ENCODE results near the gene TMEM26. TPM values are rescaled to one million over a fixed set of nuclear protein-coding genes. Genes with fewer than 3 reads are reported as not detected.

The TMEM26 gene
- total and polyA plus RNA-seq, 9 donors = 0.12 to 2.9 (median 1.1) TPM

DNA sequence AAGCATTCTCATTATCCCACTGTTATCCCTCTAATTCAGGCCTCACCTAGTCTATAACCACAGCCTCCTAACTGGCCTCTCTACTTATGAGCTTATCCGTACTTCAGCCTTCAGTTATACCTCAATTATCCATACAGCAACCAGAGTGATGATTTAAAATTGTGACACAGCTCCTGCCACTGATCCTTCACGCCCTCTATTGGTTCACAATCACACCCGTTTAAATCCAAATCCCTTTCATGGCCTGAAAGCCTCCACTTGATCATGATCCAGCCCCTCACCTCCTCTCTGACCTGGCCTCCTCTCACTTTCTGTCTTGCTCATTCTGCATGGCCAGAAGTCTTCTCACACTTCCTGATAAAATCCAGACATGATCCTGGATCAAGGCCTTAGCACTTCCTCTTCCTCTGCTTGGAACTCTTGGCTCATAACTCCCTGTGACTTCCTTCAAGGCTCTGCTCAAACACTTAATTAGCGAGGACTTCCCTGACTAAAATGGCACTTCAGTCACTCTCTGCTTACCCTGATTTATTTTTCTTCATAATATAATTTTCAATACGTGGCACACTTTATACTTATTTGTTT is 19.0 kb upstream of the TMEM26 start:
- Histone ChIP-seq H3K36me3 (no peaks in the 10 kb centered on the region), H3K4me1 (ENCODE audit: insufficient read depth) (no peaks in the 10 kb centered on the region), H3K27me3 (no peaks in the 10 kb centered on the region), H3K9me3 (no peaks in the 10 kb centered on the region), H3K27ac (no peak overlapping the region), H3K4me3 (no peak overlapping the region)
- intact Hi-C loops (cut with DNase I) = no loop called here
- no peak for TF ChIP-seq POLR2A (IDR thresholded peaks at IDR 0.05)
- TF ChIP-seq, protein P1, sequence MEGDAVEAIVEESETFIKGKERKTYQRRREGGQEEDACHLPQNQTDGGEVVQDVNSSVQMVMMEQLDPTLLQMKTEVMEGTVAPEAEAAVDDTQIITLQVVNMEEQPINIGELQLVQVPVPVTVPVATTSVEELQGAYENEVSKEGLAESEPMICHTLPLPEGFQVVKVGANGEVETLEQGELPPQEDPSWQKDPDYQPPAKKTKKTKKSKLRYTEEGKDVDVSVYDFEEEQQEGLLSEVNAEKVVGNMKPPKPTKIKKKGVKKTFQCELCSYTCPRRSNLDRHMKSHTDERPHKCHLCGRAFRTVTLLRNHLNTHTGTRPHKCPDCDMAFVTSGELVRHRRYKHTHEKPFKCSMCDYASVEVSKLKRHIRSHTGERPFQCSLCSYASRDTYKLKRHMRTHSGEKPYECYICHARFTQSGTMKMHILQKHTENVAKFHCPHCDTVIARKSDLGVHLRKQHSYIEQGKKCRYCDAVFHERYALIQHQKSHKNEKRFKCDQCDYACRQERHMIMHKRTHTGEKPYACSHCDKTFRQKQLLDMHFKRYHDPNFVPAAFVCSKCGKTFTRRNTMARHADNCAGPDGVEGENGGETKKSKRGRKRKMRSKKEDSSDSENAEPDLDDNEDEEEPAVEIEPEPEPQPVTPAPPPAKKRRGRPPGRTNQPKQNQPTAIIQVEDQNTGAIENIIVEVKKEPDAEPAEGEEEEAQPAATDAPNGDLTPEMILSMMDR (IDR thresholded peaks at IDR 0.05) = no peak
- TF ChIP-seq EP300 (IDR thresholded peaks at IDR 0.05) = no peak
- 55 to 65% (median 59%) methylated on average over 5 of the region's 5 CpGs for WGBS, 3 donors
- DNase-seq = no peak

DNA sequence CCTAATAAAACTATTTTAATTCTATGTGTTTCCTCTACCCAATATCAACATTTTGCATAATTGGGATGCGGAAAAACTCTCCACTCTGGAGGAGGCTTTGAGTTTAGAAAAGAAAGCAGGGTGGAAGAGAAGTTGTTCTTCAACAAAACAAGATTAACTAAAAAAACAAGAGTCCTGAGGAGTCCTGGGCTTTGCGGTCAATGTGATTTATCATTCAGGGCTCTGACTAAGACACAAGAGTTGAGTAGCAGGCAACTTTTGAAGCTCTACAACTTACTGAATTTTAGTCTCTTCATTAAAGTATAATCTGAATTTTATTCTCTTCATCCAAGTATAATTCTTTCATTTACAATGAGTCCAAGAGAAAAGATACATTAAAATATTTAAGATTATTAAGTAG is 18.3 kb upstream of the TMEM26 start:
- Histone ChIP-seq H3K4me3 (no peak overlapping the region), H3K9me3 (no peaks in the 10 kb centered on the region), H3K36me3 (no peaks in the 10 kb centered on the region), H3K27ac (no peak overlapping the region), H3K4me1 (ENCODE audit: insufficient read depth) (no peaks in the 10 kb centered on the region), H3K27me3 (no peaks in the 10 kb centered on the region)
- intact Hi-C loops (cut with DNase I) = no loop called here
- no peak for DNase-seq
- TF ChIP-seq, protein P1 (IDR thresholded peaks at IDR 0.05) = no peak
- TF ChIP-seq POLR2A (IDR thresholded peaks at IDR 0.05) (no peak), EP300 (IDR thresholded peaks at IDR 0.05) (no peak)
- WGBS, 3 donors = 89 to 96% (median 96%) methylated on average over 2 of the region's 2 CpGs

DNA sequence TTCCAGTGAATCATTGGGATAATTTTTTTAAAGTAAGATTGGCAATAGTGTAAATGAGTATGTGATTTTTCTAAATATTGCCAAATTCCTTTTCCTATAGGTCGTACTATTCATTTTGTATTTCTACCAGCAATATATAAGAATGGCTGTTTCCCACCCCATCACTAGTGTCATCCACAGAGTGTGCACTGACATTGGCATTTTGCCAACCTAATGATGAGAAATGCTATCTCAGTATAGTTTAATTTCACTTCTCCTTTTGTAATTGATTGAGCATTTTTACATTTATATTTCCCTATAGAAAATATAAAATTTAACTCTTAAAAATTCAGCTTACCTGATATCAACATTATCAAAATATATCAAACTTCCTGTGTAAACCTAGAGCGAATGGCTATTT is 17.6 kb upstream of the TMEM26 start:
- Histone ChIP-seq H3K27me3 (no peaks in the 10 kb centered on the region), H3K4me3 (no peak overlapping the region), H3K9me3 (no peaks in the 10 kb centered on the region), H3K4me1 (ENCODE audit: insufficient read depth) (no peaks in the 10 kb centered on the region), H3K36me3 (no peaks in the 10 kb centered on the region), H3K27ac (no peak overlapping the region)
- 95 to 98% (median 97%) methylated on average over 2 of the region's 2 CpGs for WGBS, 3 donors
- TF ChIP-seq, protein P1 (IDR thresholded peaks at IDR 0.05) = no peak
- DNase-seq = no peak
- intact Hi-C loops (cut with DNase I) = no loop called here

DNA sequence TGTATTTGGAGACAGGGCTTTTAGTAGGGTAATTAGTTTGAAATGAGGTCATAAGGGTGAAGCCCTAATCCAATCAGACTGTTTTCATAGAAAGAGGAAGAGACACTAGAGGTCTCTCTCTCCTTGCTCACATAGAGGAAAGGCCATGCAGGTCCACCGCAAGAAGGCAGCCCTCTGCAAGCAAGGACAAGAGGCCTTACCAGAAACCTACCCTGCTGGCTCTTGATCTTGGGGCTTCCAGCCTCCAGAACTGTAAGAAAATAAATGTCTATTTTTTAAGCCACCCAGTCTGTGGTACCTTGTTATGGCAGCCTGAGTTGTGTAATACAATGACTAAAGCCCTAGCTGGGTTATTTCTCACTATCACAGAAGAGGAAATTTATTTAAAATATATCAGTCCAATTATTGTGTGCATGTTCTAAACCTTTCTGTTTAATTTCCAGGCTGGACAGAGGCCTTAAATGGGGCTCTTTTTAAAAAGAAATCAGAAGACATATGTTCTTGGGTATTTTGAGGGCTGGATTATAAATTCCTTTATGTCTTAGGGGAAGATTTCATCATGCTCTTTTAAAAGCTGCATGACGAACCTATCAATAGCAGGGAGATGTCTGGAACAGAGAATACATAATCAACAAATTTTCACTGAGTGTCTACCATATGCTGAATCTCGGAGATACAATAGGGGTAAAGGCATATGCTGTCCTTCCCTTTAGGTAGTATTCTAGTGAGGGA is 12.9 kb upstream of the TMEM26 start:
- H3K4me1 ChIP-seq (ENCODE audit: insufficient read depth) = peaks cover 5% of the 10 kb centered on the region
- H3K36me3 ChIP-seq = no peaks in the 10 kb centered on the region
- H3K4me3 ChIP-seq = no peak overlapping the region
- no peak overlapping the region for H3K27ac ChIP-seq
- TF ChIP-seq, protein P1 (IDR thresholded peaks at IDR 0.05) = no peak
- TF ChIP-seq EP300 (IDR thresholded peaks at IDR 0.05) = no peak
- no peak for TF ChIP-seq POLR2A (IDR thresholded peaks at IDR 0.05)
- no peaks in the 10 kb centered on the region for H3K9me3 ChIP-seq
- WGBS, 3 donors = 96 to 98% (median 98%) methylated on average over 3 of the region's 3 CpGs
- H3K27me3 ChIP-seq = no peaks in the 10 kb centered on the region
- DNase-seq = no peak
- intact Hi-C loops (cut with DNase I) = no loop called here

All from ovary (tissue), 9 donors.